ENCODE data around the gene SMS. TPM values are rescaled to one million over a fixed set of nuclear protein-coding genes. Genes with fewer than 3 reads are reported as not detected.
"Not testable (repeated sequence)": the region's sequence is repeated elsewhere in the genome, so short reads cannot be mapped to it uniquely, and the experiment has no call there.

Gene SMS
- total RNA-seq, 1 donor from 2014 or later = 172 TPM

- no peak for DNase-seq (ENCODE audit: low spot score in 2 of 2, unreplicated experiment in 2 of 2)
- H3K4me3 Mint-ChIP-seq = peak overlapping the region; percentile 34
- H3K9me3 Mint-ChIP-seq = no peaks in the 10 kb centered on the region
- H3K27ac Mint-ChIP-seq = peak overlapping the region; percentile 68
- no peaks in the 10 kb centered on the region for H3K36me3 Mint-ChIP-seq
- no peaks in the 10 kb centered on the region for H3K27me3 Mint-ChIP-seq (ENCODE audit: low read depth)
- peaks cover 70% of the 10 kb centered on the region for H3K4me1 Mint-ChIP-seq
- TF ChIP-seq CTCF (IDR thresholded peaks at IDR 0.05; ENCODE audit: unreplicated experiment) = no peak
These were observed 3.7 kb downstream of the SMS start for GRCh38 chrX:21944136-21944615.

- peaks cover 4% of the 10 kb centered on the region for H3K9me3 Mint-ChIP-seq
These were observed 6.6 kb downstream of the SMS start for GRCh38 chrX:21946925-21947641.

GRCh38 chrX:21947671-21948070 is 7.2 kb downstream of the SMS start:
- H3K27me3 Mint-ChIP-seq (ENCODE audit: low read depth) = no peaks in the 10 kb centered on the region
- TF ChIP-seq CTCF (IDR thresholded peaks at IDR 0.05; ENCODE audit: unreplicated experiment) = no peak
- peak overlapping the region; percentile 32 for H3K4me3 Mint-ChIP-seq
- H3K36me3 Mint-ChIP-seq = peaks cover 4% of the 10 kb centered on the region
- peaks cover 74% of the 10 kb centered on the region for H3K4me1 Mint-ChIP-seq
- no peak for DNase-seq (ENCODE audit: low spot score in 2 of 2, unreplicated experiment in 2 of 2)
- peak overlapping the region; percentile 89 for H3K27ac Mint-ChIP-seq
- peaks cover 4% of the 10 kb centered on the region for H3K9me3 Mint-ChIP-seq

More at GRCh38 chrX:21946925-21947641, 6.6 kb downstream of the SMS start:
- Mint-ChIP-seq H3K4me3 (peak overlapping the region; percentile 32), H3K4me1 (peaks cover 74% of the 10 kb centered on the region), H3K27ac (peak overlapping the region; percentile 89), H3K27me3 (ENCODE audit: low read depth) (no peaks in the 10 kb centered on the region), H3K36me3 (peaks cover 4% of the 10 kb centered on the region)
- no peak for DNase-seq (ENCODE audit: low spot score in 2 of 2, unreplicated experiment in 2 of 2)
- TF ChIP-seq CTCF (IDR thresholded peaks at IDR 0.05; ENCODE audit: unreplicated experiment) = no peak

- peak overlapping the region; percentile 89 for H3K27ac Mint-ChIP-seq
- TF ChIP-seq CTCF (IDR thresholded peaks at IDR 0.05; ENCODE audit: unreplicated experiment) = no peak
- no peaks in the 10 kb centered on the region for H3K27me3 Mint-ChIP-seq (ENCODE audit: low read depth)
- peaks cover 4% of the 10 kb centered on the region for H3K36me3 Mint-ChIP-seq
- no peak for DNase-seq (ENCODE audit: low spot score in 2 of 2, unreplicated experiment in 2 of 2)
- peaks cover 75% of the 10 kb centered on the region for H3K4me1 Mint-ChIP-seq
- no peak overlapping the region for H3K4me3 Mint-ChIP-seq
- H3K9me3 Mint-ChIP-seq = peaks cover 4% of the 10 kb centered on the region
These were observed 8.5 kb downstream of the SMS start for GRCh38 chrX:21948897-21949578.

GRCh38 chrX:21949689-21950088 is 9.2 kb downstream of the SMS start:
- Mint-ChIP-seq H3K27ac (peak overlapping the region; percentile 89), H3K27me3 (ENCODE audit: low read depth) (no peaks in the 10 kb centered on the region), H3K36me3 (peaks cover 4% of the 10 kb centered on the region), H3K4me1 (peaks cover 79% of the 10 kb centered on the region), H3K4me3 (no peak overlapping the region), H3K9me3 (peaks cover 4% of the 10 kb centered on the region)
- no peak for TF ChIP-seq CTCF (IDR thresholded peaks at IDR 0.05; ENCODE audit: unreplicated experiment)
- DNase-seq (ENCODE audit: low spot score in 2 of 2, unreplicated experiment in 2 of 2) = no peak

- DNase-seq (ENCODE audit: low spot score in 2 of 2, unreplicated experiment in 2 of 2) = not testable (repeated sequence)
- H3K27ac Mint-ChIP-seq = peak overlapping the region; percentile 75
These were observed 10.0 kb downstream of the SMS start for GRCh38 chrX:21950557-21950956.

More at GRCh38 chrX:21950557-21950956, 10.0 kb downstream of the SMS start:
- H3K4me1 Mint-ChIP-seq = peaks cover 88% of the 10 kb centered on the region
- not testable (repeated sequence) for H3K9me3 Mint-ChIP-seq; H3K27me3 Mint-ChIP-seq (ENCODE audit: low read depth); H3K36me3 Mint-ChIP-seq; H3K4me3 Mint-ChIP-seq

Measured in mesothelial cell of epicardium (in vitro differentiated cells).